Measurements from ENCODE around the gene RTP5. TPM values are rescaled to one million over a fixed set of nuclear protein-coding genes. Genes with fewer than 3 reads are reported as not detected.
"Not testable (repeated sequence)": the region's sequence is repeated elsewhere in the genome, so short reads cannot be mapped to it uniquely, and the experiment has no call there.

Gene RTP5
- total and polyA plus RNA-seq, 8 donors, result 0.10 TPM; not detected in 7

DNA sequence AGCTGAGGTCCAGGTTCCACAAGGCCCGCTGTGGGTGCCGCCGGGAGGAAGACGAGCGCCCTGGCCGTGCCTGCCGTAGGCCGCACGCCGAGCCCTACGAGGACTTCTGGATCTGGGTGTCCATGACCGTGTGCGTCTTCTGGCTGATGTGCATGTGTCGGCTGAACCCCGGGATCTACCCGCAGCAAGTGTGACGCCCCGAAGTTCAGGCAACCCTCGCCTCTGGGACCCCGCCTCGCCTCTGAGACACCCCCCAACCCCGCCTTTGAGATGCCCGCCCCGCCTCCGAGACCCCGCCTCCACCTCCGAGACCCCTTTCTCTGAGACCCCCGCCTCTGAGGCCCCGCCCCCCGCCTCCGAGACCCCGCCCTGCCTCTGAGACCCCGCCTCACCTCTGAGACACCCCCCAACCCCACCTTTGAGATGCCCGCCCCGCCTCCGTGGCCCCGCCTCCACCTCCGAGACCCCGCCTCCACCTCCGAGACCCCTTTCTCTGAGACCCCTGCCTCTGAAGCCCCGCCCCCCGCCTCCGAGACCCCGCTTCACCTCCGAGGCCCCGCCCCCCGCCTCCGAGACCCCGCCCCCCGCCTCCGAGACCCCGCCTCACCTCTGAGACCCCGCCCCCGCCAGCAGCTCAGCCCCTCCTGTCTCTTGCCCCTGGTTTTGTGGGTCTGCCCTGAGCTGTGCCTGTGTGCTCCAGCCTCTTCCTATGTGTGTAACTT lies 3.7 kb downstream of the RTP5 start:
- intact Hi-C loops (cut with DNase I), result loop anchor here in 1 of 2 donors (10.0 kb wide), 1 partner anchor 138 kb away; the partner anchor contains the start of gene D2HGDH
- Histone ChIP-seq H3K4me3 (no peak overlapping the region), H3K27ac (no peak overlapping the region), H3K4me1 (peaks cover 0 to 3% of the 10 kb centered on the region in 2 donors), H3K36me3 (no peaks in the 10 kb centered on the region), H3K27me3 (peaks cover 0 to 38% of the 10 kb centered on the region in 2 donors), H3K9me3 (no peaks in the 10 kb centered on the region)
- TF ChIP-seq, protein P1, sequence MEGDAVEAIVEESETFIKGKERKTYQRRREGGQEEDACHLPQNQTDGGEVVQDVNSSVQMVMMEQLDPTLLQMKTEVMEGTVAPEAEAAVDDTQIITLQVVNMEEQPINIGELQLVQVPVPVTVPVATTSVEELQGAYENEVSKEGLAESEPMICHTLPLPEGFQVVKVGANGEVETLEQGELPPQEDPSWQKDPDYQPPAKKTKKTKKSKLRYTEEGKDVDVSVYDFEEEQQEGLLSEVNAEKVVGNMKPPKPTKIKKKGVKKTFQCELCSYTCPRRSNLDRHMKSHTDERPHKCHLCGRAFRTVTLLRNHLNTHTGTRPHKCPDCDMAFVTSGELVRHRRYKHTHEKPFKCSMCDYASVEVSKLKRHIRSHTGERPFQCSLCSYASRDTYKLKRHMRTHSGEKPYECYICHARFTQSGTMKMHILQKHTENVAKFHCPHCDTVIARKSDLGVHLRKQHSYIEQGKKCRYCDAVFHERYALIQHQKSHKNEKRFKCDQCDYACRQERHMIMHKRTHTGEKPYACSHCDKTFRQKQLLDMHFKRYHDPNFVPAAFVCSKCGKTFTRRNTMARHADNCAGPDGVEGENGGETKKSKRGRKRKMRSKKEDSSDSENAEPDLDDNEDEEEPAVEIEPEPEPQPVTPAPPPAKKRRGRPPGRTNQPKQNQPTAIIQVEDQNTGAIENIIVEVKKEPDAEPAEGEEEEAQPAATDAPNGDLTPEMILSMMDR (IDR thresholded peaks at IDR 0.05), result no peak
- ATAC-seq (no peak), DNase-seq (peak in 1 of 4 donors; percentile 72)

DNA sequence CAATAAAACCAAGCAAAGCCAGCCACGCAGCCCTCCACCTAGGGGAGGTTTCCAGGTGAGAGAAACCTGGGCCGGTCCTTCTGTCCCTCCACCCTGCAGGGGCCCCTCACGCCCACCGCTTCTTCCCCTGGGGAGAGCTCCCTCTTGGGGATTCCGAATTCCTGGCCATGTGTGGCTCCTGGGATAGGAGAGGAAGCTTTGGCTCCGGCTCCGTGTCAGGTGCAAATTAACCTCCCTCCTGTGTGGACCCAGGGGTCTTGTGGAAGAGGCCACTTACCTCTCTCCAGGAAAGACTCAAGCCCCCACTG lies 4.2 kb downstream of the RTP5 start:
- no peak overlapping the region for H3K27ac ChIP-seq
- no peaks in the 10 kb centered on the region for H3K9me3 ChIP-seq
- peaks cover 0 to 33% of the 10 kb centered on the region in 2 donors for H3K27me3 ChIP-seq
- no peak for ATAC-seq
- peak in 1 of 4 donors; percentile 22 for DNase-seq
- intact Hi-C loops (cut with DNase I), result loop anchor here in 1 of 2 donors (10.0 kb wide), 1 partner anchor 139 kb away; the partner anchor contains the start of gene D2HGDH
- no peaks in the 10 kb centered on the region for H3K36me3 ChIP-seq
- H3K4me1 ChIP-seq, result peaks cover 0 to 4% of the 10 kb centered on the region in 2 donors
- H3K4me3 ChIP-seq, result no peak overlapping the region
- TF ChIP-seq, protein P1 (IDR thresholded peaks at IDR 0.05), result no peak

DNA sequence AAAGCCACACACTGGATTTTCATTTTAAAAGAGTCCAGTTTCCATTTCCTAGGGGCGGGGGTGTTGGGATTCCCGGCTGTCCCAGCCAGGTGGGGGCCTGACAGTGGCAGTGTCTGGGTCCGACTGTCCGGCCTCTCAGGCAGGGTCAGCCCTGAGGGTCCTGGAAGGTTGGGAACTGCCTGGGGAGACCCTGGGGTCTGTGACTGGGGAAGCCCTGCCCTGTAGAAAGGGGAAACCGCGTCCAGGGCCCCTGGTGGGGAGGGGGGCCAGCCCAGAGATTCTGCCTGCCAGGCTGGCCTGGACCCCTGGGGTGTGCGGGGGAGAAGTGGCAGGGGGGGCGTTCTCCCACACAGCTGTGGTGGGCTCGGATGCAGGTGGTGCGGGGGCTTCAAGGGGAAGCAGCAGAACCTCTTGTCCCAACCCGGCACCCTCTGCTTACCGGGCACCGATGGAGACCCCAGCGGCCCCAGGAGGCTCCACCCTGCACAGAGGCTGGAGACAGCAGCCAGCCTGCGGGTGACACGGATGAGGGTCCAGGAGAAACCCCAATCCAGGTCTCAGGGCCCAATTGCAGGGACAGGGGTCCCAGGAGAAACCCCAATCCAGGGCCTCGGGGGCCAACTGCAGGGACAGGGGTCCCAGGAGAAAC lies 4.9 kb downstream of the RTP5 start:
- Histone ChIP-seq H3K27me3 (peaks cover 0 to 26% of the 10 kb centered on the region in 2 donors), H3K9me3 (no peaks in the 10 kb centered on the region), H3K27ac (no peak overlapping the region), H3K4me3 (no peak overlapping the region), H3K36me3 (no peaks in the 10 kb centered on the region), H3K4me1 (peaks cover 0 to 4% of the 10 kb centered on the region in 2 donors)
- ATAC-seq (no peak), DNase-seq (peak in 1 of 4 donors; percentile 54)
- intact Hi-C loops (cut with DNase I), result loop anchor here in 1 of 2 donors (10.0 kb wide), 1 partner anchor 140 kb away; the partner anchor contains the start of gene D2HGDH
- TF ChIP-seq, protein P1 (IDR thresholded peaks at IDR 0.05), result no peak

DNA sequence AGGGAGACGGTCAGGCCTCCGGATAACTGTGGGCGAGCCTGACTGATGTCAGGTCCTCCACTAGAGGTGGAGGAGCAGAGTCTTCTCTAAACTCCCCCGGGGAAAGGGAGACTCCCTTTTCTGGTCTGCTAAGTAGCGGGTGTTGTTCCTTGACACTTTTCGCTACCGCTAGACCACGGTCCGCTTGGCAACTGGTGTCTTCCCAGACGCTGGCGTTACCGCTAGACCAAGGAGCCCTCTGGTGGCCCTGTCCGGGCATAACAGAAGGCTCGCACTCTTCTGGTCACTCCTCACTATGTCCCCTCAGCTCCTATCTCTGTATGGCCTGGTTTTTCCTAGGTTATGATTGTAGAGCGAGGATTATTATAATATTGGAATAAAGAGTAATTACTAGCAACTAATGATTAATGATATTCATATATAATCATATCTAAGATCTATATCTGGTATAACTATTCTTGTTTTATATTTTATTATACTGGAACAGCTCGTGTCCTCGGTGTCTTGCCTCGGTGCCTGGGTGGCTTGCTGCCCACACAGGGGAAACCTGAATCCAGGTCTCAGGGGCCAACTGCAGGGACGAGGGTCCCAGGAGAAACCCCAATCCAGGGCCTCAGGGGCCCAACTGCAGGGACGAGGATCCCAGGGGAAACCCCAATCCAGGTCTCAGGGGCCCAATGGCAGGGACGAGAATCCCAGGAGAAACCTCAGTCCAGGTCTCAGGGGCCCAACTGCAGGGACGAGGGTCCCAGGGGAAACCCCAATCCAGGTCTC lies 6.4 kb downstream of the RTP5 start:
- H3K27me3 ChIP-seq, result peaks cover 0 to 12% of the 10 kb centered on the region in 2 donors
- TF ChIP-seq, protein P1 (IDR thresholded peaks at IDR 0.05), result peak; percentile 31 to 65
- ATAC-seq, H3K4me3 ChIP-seq, H3K27ac ChIP-seq, H3K4me1 ChIP-seq, H3K36me3 ChIP-seq, H3K9me3 ChIP-seq: not testable (repeated sequence)
- intact Hi-C loops (cut with DNase I), result loop anchor here in 1 of 2 donors (10.0 kb wide), 1 partner anchor 141 kb away; the partner anchor contains the start of gene D2HGDH
- peak in 1 of 4 donors; percentile 66 for DNase-seq

Data from left lung (tissue), 10 donors.